Body of pancreas (tissue), 4 donors: ENCODE data around the gene TMEM72. TPM values are rescaled to one million over a fixed set of nuclear protein-coding genes. Genes with fewer than 3 reads are reported as not detected.

Source experiments
- ATAC-seq: fragments of 150-250 bp; one replicate; pipeline ENCODE4 v1.9.1; 2016
- DNase-seq, 4 donors: peaks; one replicate each; pipeline ENCODE4 v3.0.0-alpha.2; 2019
- H3K27ac ChIP-seq, 4 donors: fragments of 200-600 bp; sonication (generic); 1 replicate in 3 of 4; 2 replicates in 1 of 4; pipeline versions ENCODE4 v1.5.1 to v1.6.1; 2016 to 2019; ENCODE audit warnings: mild to moderate bottlenecking in 1 of 4, mixed read lengths in 1 of 4, moderate library complexity in 1 of 4
- H3K27me3 ChIP-seq, 2 donors: fragments of 200-600 bp; sonication (generic); one replicate each; pipeline ENCODE4 v1.6.0; 2016; ENCODE audit warnings: mild to moderate bottlenecking in 1 of 2
- H3K36me3 ChIP-seq, 2 donors: fragments of 200-600 bp; sonication (generic); replicated peaks in 1 of 2; 2 replicates each; pipeline ENCODE4 v1.5.1; 2016; ENCODE audit warnings: low read depth in 2 of 2; ENCODE audit not compliant: insufficient read depth in 1 of 2
- H3K4me1 ChIP-seq: fragments of 200-600 bp; sonication (generic); one replicate; pipeline ENCODE4 v1.6.0; 2016
- H3K4me3 ChIP-seq, 2 donors: fragments of 200-600 bp; sonication (generic); 1 replicate in 1 of 2; 2 replicates in 1 of 2; pipeline ENCODE4 v1.5.1; 2016 to 2019
- H3K9me3 ChIP-seq, 3 donors: fragments of 200-600 bp; sonication (generic); 1 replicate in 2 of 3; 2 replicates in 1 of 3; pipeline ENCODE4 v1.5.1; 2016
- CTCF ChIP-seq, 7 experiments: fragments of 450-650 bp in 4 of 7; fragments of 200-600 bp in 3 of 7; sonication (generic) in 3 of 7; IDR thresholded peaks; one replicate each; pipeline ENCODE4 v1.5.1; 2016 to 2019; ENCODE audit warnings: antibody characterized with exemption in 7 of 7
- POLR2A ChIP-seq, 3 donors: fragments of 450-650 bp; IDR thresholded peaks; one replicate each; pipeline ENCODE4 v1.6.1; 2016; ENCODE audit warnings: antibody characterized with exemption in 3 of 3, mild to moderate bottlenecking in 2 of 3
- WGBS, 2 donors: methylation state at CpG; one replicate each; pipeline ENCODE4 v1.1.5; 2017; 5-methylcytosine and 5-hydroxymethylcytosine counted together
- intact Hi-C: fragments of 100-400 bp; cut with DNase I; formaldehyde crosslinking; loops from one replicate; pipeline ENCODE4 v1.15.1; 2023
- total RNA-seq, 2 donors: library from RNA; depleted of rRNA; stranded (reverse); fragments of >200 nt; gene quantifications; one replicate each; pipeline ENCODE4 v1.1.0, GENCODE V29; 2016

Gene TMEM72
- total RNA-seq, 2 donors from 2014 or later: 4.7 to 10.2 TPM

- Histone ChIP-seq H3K9me3 (no peaks in the 10 kb centered on the region), H3K27me3 (no peaks in the 10 kb centered on the region), H3K27ac (peak overlapping the region in 3 of 4 donors; percentile 69 to 81 (median 81)), H3K4me3 (no peak overlapping the region), H3K4me1 (peaks cover 45% of the 10 kb centered on the region), H3K36me3 (no peaks in the 10 kb centered on the region)
- DNase-seq (peak in 1 of 4 donors; percentile 6), ATAC-seq (no peak)
- WGBS, 2 donors: 75 to 79% methylated on average over 7 of the region's 7 CpGs
- intact Hi-C loops: no loop called here
- TF ChIP-seq CTCF (IDR thresholded peaks at IDR 0.05) (no peak), POLR2A (IDR thresholded peaks at IDR 0.05) (no peak)
These were observed 25.3 kb downstream of the TMEM72 start for GRCh38 chr10:44936314-44936975.

DNA sequence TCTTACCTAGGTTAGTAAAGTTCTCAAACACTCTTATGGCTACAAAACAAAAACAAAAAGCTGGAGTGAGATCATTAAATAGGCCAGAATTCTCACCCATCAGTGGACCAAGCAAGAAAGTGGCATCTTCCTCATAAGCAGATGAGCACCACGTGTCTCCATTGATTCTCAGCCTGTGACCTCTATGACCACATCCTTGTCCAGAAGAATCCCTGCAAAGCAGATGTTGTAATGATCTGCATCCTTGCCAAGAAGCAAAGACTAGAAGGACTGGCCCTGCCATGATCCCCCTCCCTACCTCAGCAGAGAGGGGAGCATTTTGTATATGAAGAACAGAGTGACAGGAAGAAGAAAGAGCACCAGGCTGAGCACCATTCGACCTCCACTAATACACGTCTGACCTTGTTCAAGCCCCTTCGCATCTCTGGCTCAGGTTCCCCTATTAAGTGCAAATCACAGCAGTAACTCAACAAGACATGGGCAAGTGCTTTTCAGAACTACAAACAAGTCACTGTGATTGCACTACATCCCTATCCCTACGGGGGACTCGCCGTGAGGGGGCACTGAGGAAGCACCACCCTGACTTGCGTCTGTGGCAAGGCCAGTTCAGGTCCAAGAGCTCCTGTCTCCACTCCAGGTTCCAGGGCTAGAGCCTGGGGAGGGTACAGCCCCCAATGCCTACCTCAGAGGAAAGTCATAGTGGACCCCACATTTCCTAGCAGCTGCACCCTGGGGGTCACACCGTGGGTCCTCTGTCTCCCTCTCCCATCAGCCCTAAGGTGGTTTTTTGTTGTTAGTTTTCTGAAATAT is 26.3 kb downstream of the TMEM72 start:
- WGBS, 2 donors: 83% methylated on average over 9 of the region's 9 CpGs
- no peaks in the 10 kb centered on the region for H3K27me3 ChIP-seq
- H3K9me3 ChIP-seq: no peaks in the 10 kb centered on the region
- peak overlapping the region in 1 of 4 donors; percentile 81 for H3K27ac ChIP-seq
- ATAC-seq: no peak
- TF ChIP-seq POLR2A (IDR thresholded peaks at IDR 0.05): no peak
- no peak for TF ChIP-seq CTCF (IDR thresholded peaks at IDR 0.05)
- peaks cover 41% of the 10 kb centered on the region for H3K4me1 ChIP-seq
- intact Hi-C loops: no loop called here
- peak in 2 of 4 donors; percentile 9 to 35 for DNase-seq
- no peaks in the 10 kb centered on the region for H3K36me3 ChIP-seq
- no peak overlapping the region for H3K4me3 ChIP-seq

DNA sequence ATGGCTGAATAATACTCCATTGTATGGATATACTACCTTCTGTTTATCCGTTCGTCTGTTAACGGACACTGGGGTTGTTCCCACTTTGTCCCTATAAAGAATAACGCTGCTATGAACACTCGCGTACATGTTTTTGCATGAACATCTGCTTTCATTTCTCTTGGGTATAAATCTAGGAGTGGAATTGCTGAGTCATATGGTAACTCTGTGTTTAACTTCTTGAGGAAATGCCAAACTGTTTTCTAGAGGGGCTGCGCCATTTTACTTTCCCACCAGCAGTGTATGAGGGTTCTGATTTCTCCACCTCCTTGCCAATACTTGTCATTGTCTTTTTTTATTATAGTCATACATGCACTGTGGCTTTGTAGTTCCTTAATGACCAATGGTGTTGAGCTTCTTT is 27.8 kb downstream of the TMEM72 start:
- Histone ChIP-seq H3K4me3 (no peak overlapping the region), H3K9me3 (no peaks in the 10 kb centered on the region), H3K4me1 (peaks cover 27% of the 10 kb centered on the region), H3K27ac (no peak overlapping the region), H3K27me3 (no peaks in the 10 kb centered on the region), H3K36me3 (no peaks in the 10 kb centered on the region)
- intact Hi-C loops: no loop called here
- no peak for TF ChIP-seq CTCF (IDR thresholded peaks at IDR 0.05)
- no peak for TF ChIP-seq POLR2A (IDR thresholded peaks at IDR 0.05)
- DNase-seq: peak in 1 of 4 donors; percentile 4
- WGBS, 2 donors: 81 to 92% methylated on average over 7 of the region's 7 CpGs
- no peak for ATAC-seq

DNA sequence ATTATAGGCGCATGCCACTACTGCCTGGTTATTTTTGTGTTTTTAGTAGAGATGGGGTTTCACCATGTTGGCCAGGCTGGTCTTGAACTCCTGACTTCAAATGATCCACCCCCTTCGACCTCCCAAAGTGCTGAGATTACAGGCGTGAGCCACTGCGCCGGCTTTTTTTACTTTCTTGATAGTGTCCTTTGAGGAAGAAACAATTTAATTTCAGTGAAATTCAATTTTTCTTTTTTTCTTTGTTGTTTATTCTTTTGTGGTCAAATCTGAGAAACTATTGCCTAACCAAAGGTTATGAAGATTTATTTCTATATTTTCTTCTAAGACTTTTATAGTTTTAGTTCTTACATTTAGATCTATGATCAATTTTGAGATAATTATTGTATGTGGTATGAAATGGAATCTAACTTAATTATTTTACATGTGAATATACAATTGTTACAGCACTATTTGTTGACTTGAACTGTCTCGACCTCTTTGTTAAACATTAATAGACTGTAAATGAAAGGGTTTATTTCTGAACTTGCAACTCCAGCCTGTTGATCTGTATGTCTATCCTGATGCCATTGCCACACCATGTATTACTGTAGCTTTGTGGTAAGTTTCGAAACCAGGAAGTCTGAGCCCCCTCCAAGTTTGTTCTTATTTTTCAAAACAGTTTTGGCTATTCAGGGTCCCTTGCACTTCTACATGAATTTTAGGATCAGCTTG is 28.7 kb downstream of the TMEM72 start:
- no peak for ATAC-seq
- Histone ChIP-seq H3K4me3 (no peak overlapping the region), H3K27ac (peak overlapping the region in 1 of 4 donors; percentile 18), H3K27me3 (no peaks in the 10 kb centered on the region), H3K4me1 (peaks cover 18% of the 10 kb centered on the region), H3K36me3 (no peaks in the 10 kb centered on the region), H3K9me3 (no peaks in the 10 kb centered on the region)
- intact Hi-C loops: no loop called here
- no peak for TF ChIP-seq POLR2A (IDR thresholded peaks at IDR 0.05)
- peak in 1 of 4 donors; percentile 3 for DNase-seq
- WGBS, 2 donors: 72 to 85% methylated on average over 7 of the region's 7 CpGs

DNA sequence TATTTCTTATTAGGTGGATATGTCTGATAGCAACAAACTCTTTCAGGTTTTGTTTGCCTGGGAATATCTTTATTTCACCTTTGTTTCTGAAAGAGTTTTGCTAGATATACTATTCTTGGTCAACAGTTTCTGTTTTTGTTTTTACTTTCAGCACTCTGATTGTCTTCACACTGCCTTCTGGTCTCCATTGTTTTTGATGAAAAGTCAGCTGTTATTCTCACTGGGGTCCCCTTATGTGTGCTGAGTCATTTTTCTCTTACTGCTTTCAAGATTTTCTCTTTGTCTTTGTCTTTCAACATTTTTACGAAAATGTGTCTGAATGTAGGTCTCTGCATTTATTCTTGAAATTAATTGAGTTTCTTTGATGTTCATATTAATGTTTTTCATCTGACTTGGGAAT is 33.2 kb downstream of the TMEM72 start:
- H3K4me1 ChIP-seq: peaks cover 3% of the 10 kb centered on the region
- no peaks in the 10 kb centered on the region for H3K36me3 ChIP-seq
- ATAC-seq (no peak), DNase-seq (no peak)
- H3K4me3 ChIP-seq: no peak overlapping the region
- intact Hi-C loops: no loop called here
- H3K27ac ChIP-seq: no peak overlapping the region
- H3K9me3 ChIP-seq: no peaks in the 10 kb centered on the region
- 0 to 39% methylated on average over 1 of the region's 1 CpG for WGBS, 2 donors
- no peak for TF ChIP-seq POLR2A (IDR thresholded peaks at IDR 0.05)
- no peaks in the 10 kb centered on the region for H3K27me3 ChIP-seq
